Psoas muscle (tissue), 8 donors: Measurements from ENCODE around the gene FERMT3. TPM values are rescaled to one million over a fixed set of nuclear protein-coding genes. Genes with fewer than 3 reads are reported as not detected.

Experiments used
- ATAC-seq, 4 donors: fragments of 200-7000 bp; cut with Tn5 transposase; one replicate each; pipeline ENCODE4 v1.9.1; 2020; ENCODE audit warnings: moderate library complexity in 3 of 4, mild to moderate bottlenecking in 2 of 4
- DNase-seq, 2 donors: peaks; one replicate each; pipeline ENCODE4 v3.0.0-alpha.2; 2020
- H3K27ac ChIP-seq: fragments of 200-600 bp; one replicate; pipeline ENCODE4 v1.8.0; 2022
- H3K27me3 ChIP-seq, 3 donors: fragments of 200-600 bp in 1 of 3; one replicate each; pipeline versions ENCODE4 v1.6.1 to v1.8.0; 2013 to 2022; ENCODE audit warnings: low read length in 2 of 3, mild to moderate bottlenecking in 2 of 3, moderate library complexity in 1 of 3; ENCODE audit not compliant: insufficient read depth in 3 of 3
- H3K36me3 ChIP-seq, 2 donors: fragments of 200-600 bp in 1 of 2; one replicate each; pipeline versions ENCODE4 v1.6.1 to v1.8.0; 2013 to 2022; ENCODE audit warnings: low read depth in 1 of 2, mild to moderate bottlenecking in 1 of 2, moderate library complexity in 1 of 2; ENCODE audit not compliant: insufficient read depth in 1 of 2
- H3K4me1 ChIP-seq: fragments of 200-600 bp; one replicate; pipeline ENCODE4 v1.8.0; 2022
- H3K4me3 ChIP-seq: fragments of 200-600 bp; one replicate; pipeline ENCODE4 v1.8.0; 2022; ENCODE audit warnings: mild to moderate bottlenecking
- H3K9me3 ChIP-seq: fragments of 200-600 bp; one replicate; pipeline ENCODE4 v1.8.0; 2022
- WGBS, 3 donors: extraction: QIAGEN DNeasy Blood & Tissue Kit; methylation state at CpG; one replicate each; pipeline versions ENCODE4 v1.1.6 to v1.1.7; 2013; 5-methylcytosine and 5-hydroxymethylcytosine counted together
- intact Hi-C, 2 donors: fragments of 100-400 bp; cut with DNase I; formaldehyde crosslinking; loops; one replicate each; pipeline versions ENCODE4 v1.11.0 to v1.14.2; 2022
- polyA plus RNA-seq, 3 donors: library from polyadenylated mRNA; stranded (reverse); fragments of 200-250 nt; gene quantifications; one replicate each; pipeline ENCODE4 v1.2.3, GENCODE V29; 2013
- total RNA-seq, 4 donors: library from RNA; stranded (reverse); fragmentation: NEBNext Ultra II Directional in 2 of 4; extraction: Animal tissue kit (Norgen Biotek cat#: 25700) in 2 of 4; gene quantifications; one replicate each; pipeline versions ENCODE4 v1.2.1 to v1.2.4, GENCODE V29; 2021 to 2023
- TF ChIP-seq, protein P1 (sequence below): fragments of 200-600 bp; IDR thresholded peaks from one replicate; pipeline ENCODE4 v1.8.0; 2022; ENCODE audit warnings: antibody characterized with exemption
- donor health status: healthy with polysubstance abuse.
- donor health status: DM: no; HTN: no; CAD: no; lungs with moderate emphysema.
- donor health status: Bipolar disorder and iron deficiency.
- donor health status: healthy.
- donor health status: DM: yes; HTN: yes; CAD: no.
- donor health status: DM: no; HTN: no; CAD: no.
- donor health status: DM: no; HTN: no; CAD: no.
- donor health status: DM: yes; HTN: yes; CAD: no.

The FERMT3 gene
- total and polyA plus RNA-seq, 7 donors = 2.5 to 11.7 (median 6.7) TPM

DNA sequence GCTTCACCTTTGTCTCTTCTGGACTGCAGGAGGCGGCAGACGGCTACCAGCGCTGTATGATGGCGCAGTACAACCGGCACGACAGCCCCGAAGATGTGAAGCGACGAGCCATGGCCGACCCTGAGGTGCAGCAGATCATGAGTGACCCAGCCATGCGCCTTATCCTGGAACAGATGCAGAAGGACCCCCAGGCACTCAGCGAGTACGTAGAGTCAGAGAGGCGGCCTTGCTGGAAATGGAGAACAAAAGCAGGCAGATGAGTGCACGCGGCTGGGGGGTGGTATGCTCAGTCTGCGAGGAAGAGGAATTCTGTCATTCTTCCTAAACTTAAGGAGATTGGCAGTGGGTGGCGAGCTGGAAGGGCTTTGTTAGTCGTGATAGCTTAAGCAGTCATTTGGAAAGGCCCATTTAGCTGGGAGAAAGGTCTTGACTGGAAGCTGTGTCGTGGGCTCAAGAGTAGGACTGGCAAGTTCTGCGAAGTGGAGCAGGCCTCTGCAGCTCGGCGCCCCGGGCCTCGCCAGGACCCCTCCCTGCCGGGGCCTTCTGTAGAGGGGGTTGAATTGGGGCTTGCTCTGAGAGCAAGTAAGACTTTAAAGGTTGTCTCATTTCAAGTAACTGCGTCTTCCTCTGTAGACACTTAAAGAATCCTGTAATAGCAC is 3.0 kb upstream of the FERMT3 start:
- H3K4me1 ChIP-seq = peaks cover 11% of the 10 kb centered on the region
- TF ChIP-seq, protein P1, sequence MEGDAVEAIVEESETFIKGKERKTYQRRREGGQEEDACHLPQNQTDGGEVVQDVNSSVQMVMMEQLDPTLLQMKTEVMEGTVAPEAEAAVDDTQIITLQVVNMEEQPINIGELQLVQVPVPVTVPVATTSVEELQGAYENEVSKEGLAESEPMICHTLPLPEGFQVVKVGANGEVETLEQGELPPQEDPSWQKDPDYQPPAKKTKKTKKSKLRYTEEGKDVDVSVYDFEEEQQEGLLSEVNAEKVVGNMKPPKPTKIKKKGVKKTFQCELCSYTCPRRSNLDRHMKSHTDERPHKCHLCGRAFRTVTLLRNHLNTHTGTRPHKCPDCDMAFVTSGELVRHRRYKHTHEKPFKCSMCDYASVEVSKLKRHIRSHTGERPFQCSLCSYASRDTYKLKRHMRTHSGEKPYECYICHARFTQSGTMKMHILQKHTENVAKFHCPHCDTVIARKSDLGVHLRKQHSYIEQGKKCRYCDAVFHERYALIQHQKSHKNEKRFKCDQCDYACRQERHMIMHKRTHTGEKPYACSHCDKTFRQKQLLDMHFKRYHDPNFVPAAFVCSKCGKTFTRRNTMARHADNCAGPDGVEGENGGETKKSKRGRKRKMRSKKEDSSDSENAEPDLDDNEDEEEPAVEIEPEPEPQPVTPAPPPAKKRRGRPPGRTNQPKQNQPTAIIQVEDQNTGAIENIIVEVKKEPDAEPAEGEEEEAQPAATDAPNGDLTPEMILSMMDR = no peak
- peaks cover 7 to 71% of the 10 kb centered on the region in 2 donors for H3K36me3 ChIP-seq
- no peak for DNase-seq
- H3K27me3 ChIP-seq = no peaks in the 10 kb centered on the region
- H3K4me3 ChIP-seq = no peak overlapping the region
- no peaks in the 10 kb centered on the region for H3K9me3 ChIP-seq
- intact Hi-C loops = loop anchor here in 1 of 2 donors (2.0 to 5.0 kb wide), 2 partner anchors 64 to 95 kb away; no protein-coding TSS in a partner anchor
- WGBS, 3 donors = 89 to 91% (median 90%) methylated on average over 27 of the region's 27 CpGs
- no peak overlapping the region for H3K27ac ChIP-seq
- ATAC-seq = no peak

DNA sequence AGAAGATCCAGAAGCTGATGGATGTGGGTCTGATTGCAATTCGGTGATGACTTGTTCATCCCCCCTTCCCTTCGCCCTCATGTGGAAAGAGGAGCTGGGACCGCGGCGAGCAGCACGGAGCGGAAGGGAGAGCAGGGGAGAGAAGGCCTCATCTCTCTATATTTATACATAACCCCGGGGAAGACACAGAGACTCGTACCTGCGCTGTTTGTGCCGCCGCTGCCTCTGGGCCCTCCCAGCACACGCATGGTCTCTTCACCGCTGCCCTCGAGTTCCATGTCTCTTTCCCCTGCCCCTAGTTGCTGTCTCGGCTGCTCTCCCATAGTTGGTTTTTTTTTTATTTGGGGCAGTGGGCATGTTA is 2.5 kb upstream of the FERMT3 start:
- intact Hi-C loops = loop anchor here in 1 of 2 donors (2.0 to 5.0 kb wide), 2 partner anchors 63 to 95 kb away; no protein-coding TSS in a partner anchor
- ATAC-seq = no peak
- no peaks in the 10 kb centered on the region for H3K27me3 ChIP-seq
- TF ChIP-seq, protein P1 = no peak
- DNase-seq = no peak
- H3K36me3 ChIP-seq = peaks cover 7 to 66% of the 10 kb centered on the region in 2 donors
- H3K9me3 ChIP-seq = no peaks in the 10 kb centered on the region
- peaks cover 11% of the 10 kb centered on the region for H3K4me1 ChIP-seq
- H3K4me3 ChIP-seq = no peak overlapping the region
- WGBS, 3 donors = 68 to 82% (median 73%) methylated on average over 15 to 16 of the region's 16 CpGs
- H3K27ac ChIP-seq = no peak overlapping the region

DNA sequence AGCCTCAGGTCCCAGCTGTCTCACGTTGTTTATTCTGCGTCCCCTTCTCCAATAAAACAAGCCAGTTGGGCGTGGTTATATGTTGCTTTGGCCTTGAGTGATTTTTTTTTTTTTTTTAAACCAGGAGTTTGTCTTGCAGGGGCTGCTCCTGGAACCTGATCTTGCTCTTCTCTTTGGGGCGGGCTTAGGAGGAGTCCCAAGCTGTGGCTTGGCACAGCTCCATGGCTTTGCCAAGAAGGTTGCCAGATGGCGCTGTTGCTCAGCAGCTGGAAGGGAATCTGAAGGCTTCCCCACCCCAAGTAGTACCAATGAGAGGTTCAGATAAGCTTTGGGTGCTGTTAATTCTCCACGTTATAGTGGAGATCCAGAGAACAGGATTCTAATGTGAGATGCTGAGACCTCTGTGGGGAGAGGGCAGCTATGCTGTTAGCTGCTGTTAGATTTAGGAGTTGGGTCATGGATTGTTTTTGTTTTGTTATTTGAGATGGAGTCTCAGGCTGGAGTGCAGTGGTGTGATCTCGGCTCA is 2.0 kb upstream of the FERMT3 start:
- intact Hi-C loops = loop anchor here in 1 of 2 donors (2.0 to 5.0 kb wide), 2 partner anchors 63 to 94 kb away; no protein-coding TSS in a partner anchor
- 12 to 38% (median 15%) methylated on average over 7 of the region's 7 CpGs for WGBS, 3 donors
- peak; percentile 78 to 84 (median 80) for ATAC-seq

DNA sequence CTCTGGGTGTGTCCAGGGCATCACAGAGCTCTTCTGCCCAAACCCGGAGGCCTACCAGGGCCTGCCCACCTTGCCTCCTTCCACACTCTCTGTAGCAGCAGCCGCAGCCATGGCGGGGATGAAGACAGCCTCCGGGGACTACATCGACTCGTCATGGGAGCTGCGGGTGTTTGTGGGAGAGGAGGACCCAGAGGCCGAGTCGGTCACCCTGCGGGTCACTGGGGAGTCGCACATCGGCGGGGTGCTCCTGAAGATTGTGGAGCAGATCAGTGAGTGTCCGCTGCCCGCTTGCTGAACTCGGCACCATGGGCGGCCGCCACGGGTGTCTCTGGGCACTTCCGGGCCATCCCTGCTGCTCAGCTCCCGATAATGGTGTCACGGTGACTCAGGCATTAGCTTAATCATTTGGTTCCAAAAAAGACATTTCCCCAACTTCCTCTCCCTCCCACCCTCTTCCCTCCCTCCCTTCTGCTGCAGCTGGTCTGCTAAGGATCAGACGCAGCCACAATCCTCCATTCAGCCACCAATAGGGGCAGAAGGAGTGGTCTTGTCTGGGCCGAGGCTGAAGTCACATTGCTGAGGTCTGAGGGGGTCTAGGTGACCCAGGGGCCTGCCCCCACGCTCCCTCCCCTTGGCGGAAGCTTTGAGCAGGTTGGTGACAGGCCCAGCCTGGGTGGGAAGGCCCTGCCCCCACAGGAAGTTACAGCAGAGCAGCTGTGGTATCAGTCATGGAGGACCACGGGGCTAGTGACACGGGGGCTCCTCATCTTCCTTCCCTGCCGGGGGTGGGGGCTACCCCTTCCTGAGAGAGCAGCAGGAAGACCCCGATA is 950 bp downstream of the FERMT3 start:
- intact Hi-C loops = loop anchor here in 1 of 2 donors (5.0 kb wide), 1 partner anchor 95 kb away; the partner anchor contains the start of gene CATSPERZ
- no peaks in the 10 kb centered on the region for H3K27me3 ChIP-seq
- peak; percentile 26 to 48 (median 38) for ATAC-seq
- H3K36me3 ChIP-seq = peaks cover 7 to 56% of the 10 kb centered on the region in 2 donors
- H3K4me3 ChIP-seq = peak overlapping the region; percentile 58
- no peaks in the 10 kb centered on the region for H3K9me3 ChIP-seq
- peaks cover 11% of the 10 kb centered on the region for H3K4me1 ChIP-seq
- peak; percentile 81 to 87 for DNase-seq
- WGBS, 3 donors = 28 to 35% (median 34%) methylated on average over 22 to 30 of the region's 30 CpGs
- TF ChIP-seq, protein P1 = no peak
- H3K27ac ChIP-seq = peak overlapping the region; percentile 71

More for the DNA sequence above, 2.0 kb upstream of the FERMT3 start:
- peaks cover 11% of the 10 kb centered on the region for H3K4me1 ChIP-seq
- TF ChIP-seq, protein P1 = peak; percentile 65
- peaks cover 7 to 62% of the 10 kb centered on the region in 2 donors for H3K36me3 ChIP-seq
- H3K4me3 ChIP-seq = no peak overlapping the region
- H3K9me3 ChIP-seq = no peaks in the 10 kb centered on the region
- H3K27me3 ChIP-seq = no peaks in the 10 kb centered on the region
- peak overlapping the region; percentile 34 for H3K27ac ChIP-seq
- peak; percentile 86 to 92 for DNase-seq
